ENCODE measurements around the gene GTF3C4.

Gene GTF3C4

DNA sequence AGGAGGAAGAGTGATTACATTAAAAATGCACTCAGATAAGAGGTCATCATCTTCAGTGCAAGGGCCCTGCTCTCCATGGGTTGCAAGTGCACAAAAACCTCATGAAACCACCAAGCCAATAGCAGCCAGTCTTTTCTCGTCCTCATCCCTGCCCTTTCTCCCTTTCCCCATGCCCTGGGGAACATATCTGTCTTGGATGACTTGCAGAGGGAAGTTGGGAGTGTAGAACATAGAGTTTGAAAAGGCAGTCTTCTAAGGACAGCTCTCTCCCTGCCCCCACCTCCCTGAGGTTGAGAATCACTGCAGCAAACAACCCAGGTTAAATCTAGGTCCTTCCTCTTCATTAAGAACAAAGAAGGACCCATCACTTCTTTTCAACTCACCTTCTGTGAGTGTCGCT, 22.5 kb upstream of the GTF3C4 start:
- DNase-seq: no peak

DNA sequence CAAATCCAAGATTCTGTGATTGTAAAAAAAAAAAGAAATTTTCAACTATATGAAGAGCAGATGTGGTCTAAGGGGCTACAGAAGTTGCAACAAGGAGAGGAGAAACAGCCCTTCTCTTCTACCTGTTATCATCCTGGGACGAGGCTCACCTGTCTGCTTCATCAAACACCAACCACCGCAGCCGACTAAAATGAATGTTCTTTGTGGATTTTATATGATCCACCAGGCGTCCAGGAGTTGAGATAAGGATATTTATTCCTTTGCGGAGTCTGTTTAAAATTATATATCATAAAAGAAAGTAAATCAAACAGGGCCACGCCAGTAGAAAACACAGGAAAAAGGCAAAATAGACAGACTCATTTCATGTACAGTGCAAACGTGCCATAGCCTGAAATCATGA, 22.0 kb upstream of the GTF3C4 start:
- DNase-seq: no peak

DNA sequence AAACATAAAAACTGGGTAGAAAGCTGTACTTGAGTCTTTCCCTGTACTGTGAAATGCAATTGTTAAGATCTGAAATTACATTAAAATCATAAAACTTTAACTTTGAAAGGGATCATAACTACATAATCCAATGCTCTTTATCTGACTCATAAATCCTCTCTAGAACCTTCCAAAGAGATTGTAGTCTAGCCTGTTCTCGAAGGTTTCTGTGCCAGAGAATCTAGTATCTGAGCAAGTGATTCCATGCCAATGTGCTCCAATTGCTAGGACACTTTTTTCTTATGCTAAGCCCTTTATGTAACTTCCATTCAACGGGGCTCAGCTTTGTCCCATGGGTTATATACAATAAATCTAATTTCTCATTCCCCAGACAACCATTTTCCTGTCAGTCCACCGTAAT, 21.6 kb upstream of the GTF3C4 start:
- DNase-seq: no peak

DNA sequence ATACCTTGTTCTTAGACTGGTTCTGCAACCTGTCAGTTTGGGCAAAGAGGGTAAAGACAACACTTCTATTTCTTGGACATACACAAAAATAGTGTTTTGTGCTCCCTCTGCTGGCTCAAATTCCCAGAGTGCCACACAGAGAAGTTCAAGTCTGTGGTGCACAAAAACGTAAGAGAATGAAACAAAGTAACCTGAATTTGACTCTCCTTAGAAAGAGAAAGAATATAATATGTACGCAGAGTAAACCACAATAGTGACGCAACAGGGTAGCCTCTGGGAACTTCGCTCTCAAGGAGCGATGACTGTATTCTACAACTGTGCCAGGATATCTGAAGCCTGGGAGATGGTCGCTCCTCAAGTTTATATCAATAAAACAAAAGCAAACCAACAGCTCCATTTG, 19.0 kb upstream of the GTF3C4 start:
- DNase-seq: peak in 1 of 2 experiments; percentile 6

DNA sequence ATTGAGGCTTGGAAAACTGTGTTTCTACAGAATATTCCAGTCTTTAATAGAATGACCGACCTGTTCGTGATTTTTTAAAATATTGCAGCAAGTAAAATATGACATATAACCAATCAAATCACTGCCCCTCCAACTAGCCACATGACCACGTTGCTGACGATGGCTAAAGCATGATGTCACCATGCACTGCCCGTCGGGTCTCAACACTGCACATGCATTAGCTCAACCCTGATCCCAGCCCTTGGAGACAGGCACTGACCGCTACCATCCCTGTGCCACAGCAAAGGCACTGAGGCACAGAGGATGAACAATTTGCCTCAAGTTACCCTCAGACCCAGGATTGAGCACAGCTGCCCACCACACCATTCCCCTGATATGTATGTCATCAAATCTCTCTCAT, 14.0 kb upstream of the GTF3C4 start:
- no peak for DNase-seq

DNA sequence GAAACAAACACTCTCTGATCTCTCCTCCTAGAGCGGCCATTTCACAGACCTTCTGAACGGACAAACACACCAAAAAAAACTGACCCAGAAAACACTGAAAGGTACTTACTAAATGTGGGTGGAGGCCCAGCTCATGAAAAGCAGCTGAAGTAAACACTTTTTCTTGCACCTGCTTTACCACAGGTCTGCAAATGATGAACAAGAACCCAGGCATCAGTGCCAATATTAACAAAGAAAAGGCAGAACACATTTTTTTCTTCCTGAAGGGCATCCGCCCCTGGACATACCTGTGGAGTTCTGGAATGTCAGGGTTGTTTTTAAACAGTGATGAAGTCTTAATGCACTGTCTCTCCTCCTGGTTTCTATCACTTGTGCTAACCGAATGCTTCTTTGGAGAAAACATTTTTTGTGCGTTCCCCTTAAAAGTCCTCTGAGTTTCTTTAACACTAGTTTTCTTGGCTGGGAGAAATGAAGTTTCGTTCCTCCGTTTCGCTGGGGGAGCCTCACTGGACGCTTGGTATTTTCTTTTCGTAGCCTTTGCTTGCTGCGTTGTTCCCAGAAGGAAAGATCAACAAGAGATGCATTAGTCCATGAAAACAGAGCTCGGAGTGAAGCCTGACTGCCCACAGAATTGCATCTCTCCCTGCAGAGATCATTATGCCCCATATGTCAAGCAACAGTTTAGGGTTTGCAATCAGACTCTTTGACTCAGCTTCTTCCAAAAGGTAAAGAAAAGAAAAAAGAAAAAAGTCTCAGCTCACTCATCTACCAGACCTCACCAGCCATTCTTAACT, 7.9 kb upstream of the GTF3C4 start:
- no peak for DNase-seq

DNA sequence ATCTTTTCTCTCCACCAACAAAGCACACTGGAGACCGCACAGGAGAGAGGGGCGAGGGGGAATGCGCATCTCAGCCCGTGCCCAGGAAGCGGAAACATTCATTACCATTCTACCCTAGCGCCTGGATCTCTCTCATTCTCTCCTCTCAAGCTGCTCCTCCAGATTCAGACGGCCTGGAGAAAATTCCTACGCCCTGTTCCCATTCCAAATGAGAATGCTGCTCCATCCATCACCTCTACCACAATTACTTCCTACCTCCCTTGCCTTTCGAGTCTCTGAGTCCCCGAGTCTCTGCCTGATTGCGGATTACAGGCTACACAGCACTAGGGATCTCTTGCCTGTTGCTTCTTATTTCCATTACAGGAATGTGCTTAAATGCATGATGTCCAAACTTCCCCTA, 7.1 kb upstream of the GTF3C4 start:
- DNase-seq: no peak

DNA sequence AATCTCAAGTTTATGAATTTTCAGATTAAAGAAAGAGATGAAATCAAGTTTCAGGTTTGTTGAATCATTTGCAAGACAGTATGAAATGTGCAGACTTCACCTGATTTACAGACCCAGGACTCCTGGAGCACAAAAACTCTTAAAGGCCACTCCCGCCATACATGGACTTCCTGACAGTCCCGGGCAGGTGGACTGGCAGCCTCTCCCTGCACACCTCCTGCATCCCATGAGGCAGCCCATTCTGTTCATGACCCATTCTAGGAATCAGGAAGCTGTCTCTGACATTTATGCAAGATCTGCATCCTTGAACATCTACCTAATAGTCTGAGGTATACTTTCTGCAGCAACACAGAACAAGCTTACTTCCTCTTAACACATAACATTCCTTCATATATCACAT, 6.4 kb upstream of the GTF3C4 start:
- DNase-seq: no peak

DNA sequence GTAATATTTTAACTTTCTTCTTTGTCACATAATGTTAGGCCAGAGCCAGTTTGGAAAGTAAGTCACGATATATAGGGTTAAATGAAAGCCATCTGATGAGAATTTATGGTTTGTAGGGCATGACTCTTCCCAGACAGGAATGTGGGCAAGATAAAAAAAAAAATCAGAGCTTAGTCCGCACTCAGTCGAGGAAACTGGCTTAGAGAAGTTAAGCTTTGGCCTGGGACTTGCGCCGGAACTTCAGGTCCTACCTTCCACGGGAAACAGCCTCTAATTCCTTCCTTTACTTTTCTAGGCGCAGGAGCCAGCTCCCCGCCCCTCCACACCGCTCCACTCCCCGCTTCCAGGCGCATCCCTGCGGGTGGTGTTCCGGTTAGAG, 956 bp upstream of the GTF3C4 start:
- no peak for DNase-seq

DNA sequence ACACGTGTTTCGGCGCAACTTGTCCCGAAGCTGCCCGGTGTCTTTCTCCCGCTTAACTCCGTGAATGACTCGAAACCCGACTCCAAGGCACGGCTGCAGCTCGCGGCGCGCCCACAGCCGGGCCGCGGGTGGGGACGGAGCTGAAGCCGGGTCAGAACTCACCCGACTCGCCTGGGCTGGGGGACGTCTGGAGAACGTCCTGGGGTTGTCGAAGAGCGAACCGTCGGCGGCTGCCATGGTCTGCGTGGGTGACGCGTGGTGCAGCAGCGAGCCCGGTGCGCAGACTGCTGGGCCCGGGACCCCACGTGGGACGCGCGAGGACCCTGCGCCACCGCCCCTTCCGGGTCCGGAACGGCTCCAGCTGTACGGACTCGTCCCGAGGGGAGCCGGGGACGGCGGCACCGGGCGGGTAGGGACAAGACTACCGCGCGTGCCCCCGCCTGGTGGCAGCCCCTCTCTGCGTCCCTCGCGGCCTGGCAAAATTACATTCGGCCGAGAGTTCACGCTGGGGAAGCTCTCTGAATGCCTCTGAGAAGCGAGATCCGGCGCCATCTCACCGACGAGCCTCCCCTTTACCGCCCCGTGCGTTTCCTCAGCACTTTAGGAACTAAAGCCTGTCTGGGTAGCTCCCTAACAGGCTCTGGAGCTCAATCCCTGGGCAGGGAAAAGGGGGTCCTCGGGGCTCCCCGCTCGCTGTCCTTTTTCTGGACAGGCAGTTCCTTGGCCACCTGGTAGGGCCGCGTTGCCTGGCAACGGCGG, 387 bp upstream of the GTF3C4 start, which contains the start of gene DDX31:
DDX31 (minus strand) TSS at position 286 of the 759 bp plus-strand sequence; CDS start at position 237, 49 bp downstream.
- DNase-seq: peak; percentile 82 to 86

DNA sequence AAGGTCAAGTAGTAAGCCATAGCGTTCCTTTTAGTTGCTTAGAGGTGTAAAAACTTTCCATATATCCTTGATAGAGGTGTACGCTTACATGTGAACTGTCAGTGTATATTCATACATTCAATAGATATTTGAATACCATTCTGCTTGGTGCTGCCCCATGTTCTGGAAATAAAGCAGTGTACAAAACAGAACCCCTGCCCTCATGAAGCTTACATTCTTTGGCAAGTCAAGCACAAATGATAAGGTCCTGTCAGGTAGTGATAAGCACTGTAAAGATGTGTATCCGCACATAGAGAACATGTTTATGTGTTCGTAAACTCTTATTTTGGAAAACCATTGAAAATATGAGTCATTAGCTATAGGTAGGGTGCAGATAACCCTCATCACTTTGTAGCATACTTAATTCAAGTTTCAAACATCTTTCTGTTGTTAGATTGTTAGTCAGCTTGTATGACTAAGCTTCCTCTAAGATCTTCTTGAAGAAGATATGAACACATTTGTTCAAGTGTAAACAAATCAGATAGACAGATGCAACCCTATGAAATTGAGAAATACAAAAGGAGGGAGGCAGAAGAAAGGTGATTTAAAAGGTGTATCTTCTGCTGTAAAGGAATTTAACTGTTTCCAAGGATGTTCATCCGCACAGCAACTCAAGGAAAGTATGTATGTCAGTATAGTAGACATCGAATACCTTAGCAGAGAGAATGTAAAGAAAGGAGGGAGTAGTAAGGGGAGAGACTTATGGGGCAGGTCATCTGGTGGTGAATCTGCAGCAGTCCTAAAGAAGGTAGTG, 1.6 kb downstream of the GTF3C4 start:
- DNase-seq: no peak

DNA sequence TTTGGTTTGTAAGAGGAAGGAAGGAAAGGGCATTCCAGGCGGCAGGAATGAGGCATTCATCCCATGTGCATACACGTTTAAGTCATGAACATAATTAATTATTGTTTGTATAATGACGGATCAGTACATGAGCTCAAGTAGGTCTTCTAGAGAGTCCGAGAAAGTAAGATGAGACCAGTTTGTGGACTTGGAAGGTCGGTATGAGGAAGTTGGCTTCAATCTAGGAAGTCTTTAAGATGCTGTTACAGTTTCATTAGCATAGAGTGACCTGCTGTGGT, 2.1 kb downstream of the GTF3C4 start:
- no peak for DNase-seq

DNA sequence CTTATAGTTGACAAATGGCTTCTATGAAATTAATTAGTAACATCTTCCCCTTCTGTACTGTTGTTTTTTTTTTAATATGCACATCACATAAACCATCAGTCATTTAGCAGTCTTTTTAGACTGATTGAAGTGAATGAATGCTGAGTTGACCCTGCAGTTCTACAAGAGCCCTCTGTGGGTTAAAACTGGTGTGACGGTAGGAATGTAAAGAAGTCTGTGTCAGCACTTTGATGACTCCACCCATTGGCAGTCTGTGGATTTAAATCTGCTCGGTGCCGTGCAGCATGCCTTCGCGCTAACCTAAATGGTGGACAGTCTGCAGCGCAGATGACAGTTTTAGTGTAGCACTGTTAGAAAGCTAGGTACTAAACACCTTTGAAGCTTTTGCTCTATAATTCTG, 3.1 kb downstream of the GTF3C4 start:
- no peak for DNase-seq

DNA sequence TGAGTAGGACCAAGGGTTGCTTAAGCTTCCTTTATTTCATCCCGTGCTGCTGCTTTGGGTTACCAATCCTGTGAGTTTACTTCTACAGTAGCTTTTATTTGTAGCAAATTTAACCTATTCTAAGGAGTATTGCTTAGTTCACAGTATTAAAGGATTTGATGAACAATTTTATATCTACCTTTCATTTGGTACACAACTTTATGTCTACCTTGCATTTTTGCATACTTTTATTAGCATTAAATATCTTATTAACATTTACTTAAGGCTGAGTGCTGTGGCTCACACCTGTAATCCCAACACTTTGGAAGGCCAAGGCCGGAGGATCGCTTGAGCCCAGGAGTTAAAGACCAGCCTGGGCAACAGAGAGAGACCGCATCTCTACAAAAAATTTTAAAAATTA, 4.2 kb downstream of the GTF3C4 start:
- no peak for DNase-seq

DNA sequence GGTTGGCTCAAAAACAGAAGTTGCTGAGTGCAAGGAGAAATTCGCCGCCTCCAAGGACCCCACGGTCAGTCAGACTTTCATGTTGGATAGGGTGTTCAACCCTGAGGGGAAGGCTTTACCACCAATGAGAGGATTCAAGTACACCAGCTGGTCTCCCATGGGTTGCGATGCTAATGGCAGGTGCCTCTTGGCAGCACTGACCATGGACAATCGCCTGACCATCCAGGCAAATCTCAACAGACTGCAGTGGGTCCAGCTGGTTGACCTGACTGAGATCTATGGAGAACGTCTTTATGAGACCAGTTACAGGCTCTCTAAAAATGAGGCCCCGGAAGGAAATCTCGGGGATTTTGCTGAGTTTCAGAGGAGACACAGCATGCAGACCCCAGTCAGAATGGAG, 7.7 kb downstream of the GTF3C4 start:
- DNase-seq: no peak

DNA sequence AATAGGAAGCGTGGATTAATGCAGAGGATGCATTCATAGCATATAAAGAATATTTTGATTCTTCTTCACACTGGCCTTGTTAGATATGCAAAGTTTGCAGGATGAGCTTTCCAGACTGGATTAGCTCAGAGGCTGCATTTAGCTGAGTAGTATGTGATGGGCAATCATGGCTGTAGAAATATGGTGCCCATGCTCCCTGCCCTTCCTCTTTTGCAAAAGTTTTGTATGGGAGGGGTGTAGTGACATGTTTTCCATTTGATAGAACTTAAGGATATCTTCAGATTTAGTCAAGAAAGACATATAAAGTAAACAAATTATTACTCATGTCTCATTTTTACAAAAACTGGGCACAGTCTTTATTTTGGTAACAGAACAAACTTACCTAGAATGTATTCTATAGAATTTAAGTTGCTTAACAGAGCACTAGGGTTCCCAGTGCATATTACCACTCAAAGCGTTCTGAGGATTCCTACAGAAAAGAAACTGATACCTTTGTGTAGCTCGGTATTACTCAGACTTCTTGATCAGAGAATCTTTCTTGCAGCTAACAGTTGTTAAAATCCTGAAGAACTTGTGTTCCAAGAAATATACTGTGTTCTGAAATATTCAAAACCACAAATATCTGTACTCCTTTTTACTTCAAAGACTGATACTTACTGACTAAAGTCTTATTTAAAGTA, 9.8 kb downstream of the GTF3C4 start:
- DNase-seq: no peak

DNA sequence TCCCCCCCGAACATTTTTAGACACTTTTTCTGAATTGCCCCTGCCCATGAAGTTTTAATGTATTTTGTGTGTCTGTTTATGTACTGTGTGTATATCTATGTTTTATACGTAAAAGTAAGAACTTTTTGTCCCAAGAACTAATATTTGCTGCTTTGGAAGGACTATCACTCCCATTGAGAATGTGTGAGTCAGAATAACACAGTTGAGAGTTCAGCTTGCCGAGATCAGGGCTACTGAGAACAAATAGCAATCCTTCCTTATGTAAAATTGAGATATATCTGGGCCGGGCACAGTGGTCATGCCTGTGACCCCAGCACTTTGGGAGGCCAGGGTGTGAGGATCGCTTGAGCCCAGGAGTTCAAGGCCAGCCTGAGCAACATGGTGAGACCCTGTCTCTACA, 11.3 kb downstream of the GTF3C4 start:
- no peak for DNase-seq

DNA sequence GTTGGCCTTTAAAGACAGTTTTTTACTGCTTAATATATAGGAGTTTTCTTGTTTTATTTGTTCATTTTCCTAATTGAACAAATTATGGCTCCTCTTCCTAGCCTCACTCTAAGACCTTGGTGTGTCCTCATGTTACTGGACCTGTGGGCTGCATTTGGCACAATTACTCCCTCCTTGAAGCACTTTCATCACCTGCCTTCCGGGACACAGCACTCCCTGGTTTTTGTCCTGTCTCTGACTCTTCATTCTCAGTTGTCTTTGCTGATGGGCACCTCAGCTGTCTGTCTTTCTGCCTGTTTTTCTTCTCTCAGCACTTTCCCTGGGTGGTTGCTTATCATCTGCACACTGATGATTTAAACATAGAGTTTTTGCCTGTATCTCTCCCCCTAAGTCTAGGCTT, 13.6 kb downstream of the GTF3C4 start:
- no peak for DNase-seq

DNA sequence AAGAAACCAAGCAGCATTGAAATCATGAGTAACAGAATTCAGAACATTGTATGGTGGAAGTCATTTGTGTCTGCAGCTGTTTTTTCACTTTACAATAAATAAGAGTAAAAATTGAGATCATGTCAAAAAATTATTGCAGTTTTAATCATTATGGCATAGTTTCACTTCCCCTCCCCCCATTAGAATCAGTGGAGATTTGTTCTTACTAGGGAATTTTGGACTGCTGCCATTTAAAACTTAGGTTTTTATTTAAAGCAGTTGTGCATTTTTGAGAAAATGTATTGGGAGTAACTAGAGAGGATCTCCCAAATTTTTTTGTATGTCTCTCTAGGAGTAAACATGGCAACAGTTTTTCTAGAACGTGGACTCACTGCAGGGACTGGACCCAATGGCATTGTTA, 20.4 kb downstream of the GTF3C4 start:
- no peak for DNase-seq

DNA sequence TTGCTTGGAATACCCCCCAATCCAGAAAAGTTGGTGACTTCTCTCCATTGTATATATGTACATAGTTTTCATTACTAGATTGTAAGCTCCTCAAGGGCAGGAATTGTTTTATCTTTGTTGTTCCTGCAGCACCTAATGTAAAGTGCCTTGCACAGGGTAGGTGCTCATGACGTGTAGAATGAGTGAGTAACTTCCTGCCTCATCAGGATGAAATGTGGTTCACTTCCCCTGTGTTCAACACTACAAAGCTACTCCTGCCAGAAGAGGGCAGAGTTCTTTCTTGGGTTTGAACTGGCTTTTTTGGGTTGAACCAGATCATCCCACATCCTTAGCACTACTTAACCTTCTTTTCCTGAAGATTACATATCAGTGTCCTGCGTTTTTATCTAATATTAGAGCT, 23.9 kb downstream of the GTF3C4 start:
- DNase-seq: peak in 1 of 2 experiments; percentile 10

DNA sequence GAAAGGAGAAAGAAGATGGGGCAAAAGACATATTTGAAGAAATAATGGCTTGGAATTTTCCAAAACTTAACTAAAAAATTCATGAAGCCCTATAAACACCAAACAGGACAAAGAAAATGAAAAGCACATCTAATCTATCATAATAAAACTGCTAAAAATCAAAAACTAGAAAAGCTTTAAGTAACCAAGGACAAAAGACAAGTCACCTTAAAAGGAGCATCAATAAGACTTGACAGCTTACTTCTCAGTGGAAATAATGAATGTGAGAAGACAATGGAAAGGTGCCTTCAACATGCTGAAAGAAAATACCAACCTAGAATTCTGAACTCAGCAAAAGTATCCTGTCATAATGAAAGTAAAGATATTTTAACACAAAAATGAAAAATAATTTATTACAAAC, 27.0 kb downstream of the GTF3C4 start:
- no peak for DNase-seq

DNA sequence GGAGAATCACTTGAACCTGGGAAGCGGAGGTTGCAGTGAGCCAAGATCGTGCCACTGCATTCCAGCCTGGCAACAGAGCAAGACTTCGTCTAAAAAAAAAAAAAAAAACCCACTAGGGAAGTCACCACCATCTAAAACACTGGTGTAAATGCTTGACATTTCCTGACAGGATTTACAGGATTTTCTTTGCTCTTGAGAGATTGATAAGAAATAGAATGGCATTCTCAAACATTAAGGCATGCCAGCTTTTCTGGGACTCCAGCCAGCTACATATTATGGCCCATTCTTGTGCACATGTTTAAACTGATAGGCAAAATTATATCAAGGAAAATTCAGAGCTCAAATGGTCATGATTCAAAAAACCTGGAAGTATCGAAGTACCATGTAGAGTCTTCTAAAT, 28.7 kb downstream of the GTF3C4 start:
- DNase-seq: no peak

DNA sequence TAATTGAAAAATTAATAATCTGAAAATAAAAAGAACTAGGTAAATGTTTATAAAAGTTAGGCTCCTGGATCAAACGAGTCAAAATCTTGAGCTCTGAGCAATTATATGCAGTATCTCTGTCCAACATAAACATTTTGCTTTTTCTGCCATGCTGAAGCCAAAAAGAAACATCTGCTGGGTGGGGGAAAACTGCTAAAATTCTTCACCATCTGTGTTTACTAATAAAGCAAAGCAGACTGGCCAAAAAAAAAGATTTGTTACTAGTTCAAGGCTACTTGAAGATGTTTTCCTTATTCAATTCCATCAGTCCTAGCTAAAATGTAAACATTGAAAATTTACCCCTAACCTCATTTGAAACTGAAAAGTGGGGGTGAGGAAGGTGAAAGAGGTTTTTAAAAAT, 29.7 kb downstream of the GTF3C4 start:
- DNase-seq: no peak
